Smooth muscle cell (in vitro differentiated cells): ENCODE measurements around the gene SETD2. TPM values are rescaled to one million over a fixed set of nuclear protein-coding genes. Genes with fewer than 3 reads are reported as not detected.

ENCODE experiments used
- DNase-seq: peaks from one replicate; lab custom pipeline; 2025; ENCODE audit not compliant: unreplicated experiment; lab: John Stamatoyannopoulos, UW
- H2AFZ ChIP-seq: fragments of 200-600 bp; sonication (generic); 2 replicates; pipeline ENCODE4 v1.6.0; 2016; ENCODE audit warnings: antibody characterized with exemption, low read depth, mild to moderate bottlenecking
- H3F3A ChIP-seq: fragments of 200-600 bp; sonication (generic); 2 replicates; pipeline ENCODE4 v1.6.0; 2017; ENCODE audit warnings: antibody characterized with exemption, low read depth
- H3K27ac ChIP-seq: fragments of 200-600 bp; sonication (generic); 2 replicates; pipeline ENCODE4 v1.5.1; 2016; ENCODE audit warnings: low read depth, mild to moderate bottlenecking
- H3K27me3 ChIP-seq: fragments of 200-600 bp; sonication (generic); 2 replicates; pipeline ENCODE4 v1.6.1; 2016; ENCODE audit warnings: low read depth, mild to moderate bottlenecking
- H3K36me3 ChIP-seq: fragments of 200-600 bp; sonication (generic); 2 replicates; pipeline ENCODE4 v1.5.1; 2016; ENCODE audit warnings: low read depth
- H3K4me1 ChIP-seq: fragments of 200-600 bp; sonication (generic); 2 replicates; pipeline ENCODE4 v1.5.1; 2016; ENCODE audit warnings: low read depth
- H3K4me2 ChIP-seq: fragments of 200-600 bp; sonication (generic); 2 replicates; pipeline ENCODE4 v1.6.0; 2016; ENCODE audit warnings: mild to moderate bottlenecking
- H3K4me3 ChIP-seq: fragments of 200-600 bp; sonication (generic); 2 replicates; pipeline ENCODE4 v1.5.1; 2016; ENCODE audit warnings: mild to moderate bottlenecking
- H3K79me2 ChIP-seq: fragments of 200-600 bp; sonication (generic); 2 replicates; pipeline ENCODE4 v1.6.0; 2016; ENCODE audit warnings: low read depth, mild to moderate bottlenecking
- H3K9ac ChIP-seq: fragments of 200-600 bp; sonication (generic); 2 replicates; pipeline ENCODE4 v1.6.0; 2016; ENCODE audit warnings: low read depth
- H3K9me3 ChIP-seq: fragments of 200-600 bp; sonication (generic); replicated peaks from 2 replicates; pipeline ENCODE4 v1.5.1; 2016; ENCODE audit warnings: low read depth
- H4K20me1 ChIP-seq: fragments of 200-600 bp; sonication (generic); 2 replicates; pipeline ENCODE4 v1.6.0; 2016; ENCODE audit warnings: low read depth
- CTCF ChIP-seq: fragments of 200-600 bp; sonication (generic); IDR thresholded peaks from 2 replicates; pipeline ENCODE4 v1.5.1; 2017; ENCODE audit warnings: borderline replicate concordance, mild to moderate bottlenecking, antibody characterized with exemption; ENCODE audit not compliant: insufficient read depth, poor library complexity, severe bottlenecking
- WGBS: methylation state at CpG from one replicate; pipeline ENCODE4 v1.1.7; 2016; ENCODE audit warnings: low lambda C conversion rate; 5-methylcytosine and 5-hydroxymethylcytosine counted together
- polyA plus RNA-seq: library from polyadenylated mRNA; unstranded; fragments of >200 nt; fragmentation: Nextera tagmentation; extraction: Ambion mirVana; gene quantifications from 2 replicates; pipeline ENCODE4 v1.2.1, GENCODE V29; 2016
- total RNA-seq: library from RNA; depleted of rRNA; stranded (reverse); fragments of >200 nt; gene quantifications from 2 replicates; pipeline ENCODE4 v1.2.3, GENCODE V29; 2014

SETD2 gene
- total and polyA plus RNA-seq, 2 experiments from 2014 or later: 8.3 to 28.4 TPM

GRCh38 chr3:46971742-46972141 is 192.2 kb downstream of the SETD2 start:
- H3K27ac ChIP-seq: no peak overlapping the region
- H3K27me3 ChIP-seq: no peaks in the 10 kb centered on the region
- no peaks in the 10 kb centered on the region for H3K36me3 ChIP-seq
- H3K79me2 ChIP-seq: peaks cover 87% of the 10 kb centered on the region
- TF ChIP-seq CTCF: no peak
- H4K20me1 ChIP-seq: peaks cover 88% of the 10 kb centered on the region
- no peaks in the 10 kb centered on the region for H3K9me3 ChIP-seq
- H3F3A ChIP-seq: no peaks in the 10 kb centered on the region
- no peak overlapping the region for H3K4me2 ChIP-seq
- H3K4me3 ChIP-seq: no peak overlapping the region
- H3K4me1 ChIP-seq: no peaks in the 10 kb centered on the region
- 87% methylated on average over 1 of the region's 1 CpG for WGBS
- no peak overlapping the region for H2AFZ ChIP-seq
- no peak overlapping the region for H3K9ac ChIP-seq
- DNase-seq: no peak

- no peaks in the 10 kb centered on the region for H3K36me3 ChIP-seq
- peaks cover 94% of the 10 kb centered on the region for H4K20me1 ChIP-seq
- H2AFZ ChIP-seq: no peak overlapping the region
- no peaks in the 10 kb centered on the region for H3K27me3 ChIP-seq
- no peaks in the 10 kb centered on the region for H3K4me1 ChIP-seq
- TF ChIP-seq CTCF: no peak
- H3K27ac ChIP-seq: no peak overlapping the region
- H3K9me3 ChIP-seq: no peaks in the 10 kb centered on the region
- H3F3A ChIP-seq: no peaks in the 10 kb centered on the region
- H3K9ac ChIP-seq: no peak overlapping the region
- peaks cover 93% of the 10 kb centered on the region for H3K79me2 ChIP-seq
- 86% methylated on average over 6 of the region's 6 CpGs for WGBS
- no peak overlapping the region for H3K4me2 ChIP-seq
- no peak for DNase-seq
- H3K4me3 ChIP-seq: no peak overlapping the region
Measured at GRCh38 chr3:46971151-46971550, 192.8 kb downstream of the SETD2 start.

- Histone ChIP-seq H3K4me2 (no peak overlapping the region), H3K27me3 (no peaks in the 10 kb centered on the region), H3K9ac (no peak overlapping the region), H3K9me3 (no peaks in the 10 kb centered on the region), H3K79me2 (peaks cover 94% of the 10 kb centered on the region), H3K4me3 (no peak overlapping the region), H3F3A (no peaks in the 10 kb centered on the region), H2AFZ (no peak overlapping the region), H4K20me1 (peaks cover 95% of the 10 kb centered on the region), H3K36me3 (no peaks in the 10 kb centered on the region), H3K27ac (no peak overlapping the region), H3K4me1 (no peaks in the 10 kb centered on the region)
- 72% methylated on average over 3 of the region's 3 CpGs for WGBS
- no peak for TF ChIP-seq CTCF
- no peak for DNase-seq
Measured at GRCh38 chr3:46970391-46971091, 193.4 kb downstream of the SETD2 start.
